Measurements from ENCODE around the gene ENTPD1.

DNA sequence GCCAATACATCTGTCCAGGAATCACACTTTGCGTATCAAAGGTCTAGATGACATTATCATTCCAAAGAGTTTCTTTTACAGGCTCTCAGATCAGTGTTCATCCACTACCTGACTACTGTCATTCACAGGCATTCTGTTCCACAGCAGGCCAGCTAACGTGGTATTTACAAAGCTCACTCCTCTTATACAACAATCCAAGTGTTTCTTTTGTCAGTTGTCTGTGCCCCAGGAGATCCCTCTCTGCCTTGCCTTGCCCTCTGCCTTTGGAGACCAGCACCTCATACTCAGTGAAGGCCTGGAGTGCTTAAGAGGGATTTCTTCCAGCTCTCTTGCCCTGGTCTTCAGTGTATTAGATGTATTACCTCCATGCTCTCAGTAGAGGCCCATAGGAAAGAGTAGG is 117.2 kb downstream of the ENTPD1 start:
- TF ChIP-seq, protein P1, sequence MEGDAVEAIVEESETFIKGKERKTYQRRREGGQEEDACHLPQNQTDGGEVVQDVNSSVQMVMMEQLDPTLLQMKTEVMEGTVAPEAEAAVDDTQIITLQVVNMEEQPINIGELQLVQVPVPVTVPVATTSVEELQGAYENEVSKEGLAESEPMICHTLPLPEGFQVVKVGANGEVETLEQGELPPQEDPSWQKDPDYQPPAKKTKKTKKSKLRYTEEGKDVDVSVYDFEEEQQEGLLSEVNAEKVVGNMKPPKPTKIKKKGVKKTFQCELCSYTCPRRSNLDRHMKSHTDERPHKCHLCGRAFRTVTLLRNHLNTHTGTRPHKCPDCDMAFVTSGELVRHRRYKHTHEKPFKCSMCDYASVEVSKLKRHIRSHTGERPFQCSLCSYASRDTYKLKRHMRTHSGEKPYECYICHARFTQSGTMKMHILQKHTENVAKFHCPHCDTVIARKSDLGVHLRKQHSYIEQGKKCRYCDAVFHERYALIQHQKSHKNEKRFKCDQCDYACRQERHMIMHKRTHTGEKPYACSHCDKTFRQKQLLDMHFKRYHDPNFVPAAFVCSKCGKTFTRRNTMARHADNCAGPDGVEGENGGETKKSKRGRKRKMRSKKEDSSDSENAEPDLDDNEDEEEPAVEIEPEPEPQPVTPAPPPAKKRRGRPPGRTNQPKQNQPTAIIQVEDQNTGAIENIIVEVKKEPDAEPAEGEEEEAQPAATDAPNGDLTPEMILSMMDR (IDR thresholded peaks at IDR 0.05), result no peak
- TF ChIP-seq POLR2AphosphoS5 (IDR thresholded peaks at IDR 0.05), result no peak

Measured in upper lobe of left lung (tissue), 4 donors.